ENCODE data around the gene IL22RA1. TPM values are rescaled to one million over a fixed set of nuclear protein-coding genes. Genes with fewer than 3 reads are reported as not detected.
A peak's percentile ranks its signal among the peaks of the same experiment; 100 is the strongest.

Gene IL22RA1
- total RNA-seq, 1 experiment from 2014 or later = 1.2 TPM

GRCh38 chr1:24190983-24191461 is 48.1 kb upstream of the IL22RA1 start:
- intact Hi-C loops (cut with micrococcal nuclease) = no loop called here
- H3K36me3 ChIP-seq (ENCODE audit: low read depth, low read length) = no peaks in the 10 kb centered on the region
- peaks cover 60% of the 10 kb centered on the region for H3K4me1 ChIP-seq (ENCODE audit: insufficient read depth, low read length)

GRCh38 chr1:24189528-24189927 is 46.6 kb upstream of the IL22RA1 start:
- Histone ChIP-seq H3K9me2 (replicated peaks; ENCODE audit: low read length) (no peaks in the 10 kb centered on the region), H3F3A (ENCODE audit: low read length, unreplicated experiment) (no peaks in the 10 kb centered on the region), H3K27ac (ENCODE audit: low read length) (peak overlapping the region; percentile 91), H3K4me2 (ENCODE audit: low read length) (peak overlapping the region; percentile 34), H3K9ac (ENCODE audit: low read length) (0 out of 2 replicates have a peak overlapping the region, but pooled peaks have one; percentile 3), H2AFZ (ENCODE audit: low read length) (no peak overlapping the region), H3K36me3 (ENCODE audit: low read depth, low read length) (no peaks in the 10 kb centered on the region), H3K9me3 (ENCODE audit: low read length) (no peaks in the 10 kb centered on the region), H3K79me2 (ENCODE audit: low read length) (peaks cover 17% of the 10 kb centered on the region; the same call in 1 of the 2 replicates), H3K27me3 (ENCODE audit: low read length) (no peaks in the 10 kb centered on the region), H3K4me3 (ENCODE audit: low read length) (no peak overlapping the region), H3K4me1 (ENCODE audit: insufficient read depth, low read length) (peaks cover 55% of the 10 kb centered on the region), H4K20me1 (ENCODE audit: low read length) (no peaks in the 10 kb centered on the region)
- intact Hi-C loops (cut with micrococcal nuclease) = loop anchor here (5.0 kb wide), 1 partner anchor 117 kb away; no protein-coding TSS in a partner anchor
- ChIA-PET POLR2A (ENCODE audit: unreplicated experiment) (no interaction called here), CTCF (interaction anchor here (0.8 to 2.1 kb wide), 3 partner anchors 9 to 39 kb away, joined by 3 to 12 read pairs (median 4); no protein-coding TSS in a partner anchor)
- BruUV-seq (replicated peaks) = no TSS peak
- TF ChIP-seq EZH2 (IDR thresholded peaks at IDR 0.05; ENCODE audit: low read length, unreplicated experiment) (no peak), EZH2phosphoT487 (IDR thresholded peaks at IDR 0.05; ENCODE audit: borderline replicate concordance, low read length) (no peak), CTCF (conservative IDR thresholded peaks at IDR 0.05; ENCODE audit: low read depth, low read length) (no peak)
- no peak for DNase-seq
- no peak for ATAC-seq

More at GRCh38 chr1:24190983-24191461, 48.1 kb upstream of the IL22RA1 start:
- Histone ChIP-seq H3K9me2 (replicated peaks; ENCODE audit: low read length) (no peaks in the 10 kb centered on the region), H3F3A (ENCODE audit: low read length, unreplicated experiment) (no peaks in the 10 kb centered on the region), H3K4me3 (ENCODE audit: low read length) (no peak overlapping the region), H3K9ac (ENCODE audit: low read length) (peak overlapping the region; percentile 7; the same call in 1 of the 2 replicates), H2AFZ (ENCODE audit: low read length) (no peak overlapping the region), H3K79me2 (ENCODE audit: low read length) (peaks cover 9% of the 10 kb centered on the region; the same call in 1 of the 2 replicates), H4K20me1 (ENCODE audit: low read length) (no peaks in the 10 kb centered on the region), H3K27me3 (ENCODE audit: low read length) (no peaks in the 10 kb centered on the region), H3K9me3 (ENCODE audit: low read length) (no peaks in the 10 kb centered on the region), H3K4me2 (ENCODE audit: low read length) (no peak overlapping the region), H3K27ac (ENCODE audit: low read length) (peak overlapping the region; percentile 91)
- DNase-seq = no peak
- POLR2A ChIA-PET (ENCODE audit: unreplicated experiment) = no interaction called here
- BruUV-seq (replicated peaks) = no TSS peak
- CTCF ChIA-PET = interaction anchor here (2.1 kb wide), 1 partner anchor 41 kb away, joined by 12 read pairs; no protein-coding TSS in a partner anchor
- ATAC-seq = no peak
- no peak for TF ChIP-seq EZH2phosphoT487 (IDR thresholded peaks at IDR 0.05; ENCODE audit: borderline replicate concordance, low read length)
- TF ChIP-seq CTCF (conservative IDR thresholded peaks at IDR 0.05; ENCODE audit: low read depth, low read length) = no peak
- TF ChIP-seq EZH2 (IDR thresholded peaks at IDR 0.05; ENCODE audit: low read length, unreplicated experiment) = no peak

Data from PC-3 (cell line).